HepG2 (cell line): ENCODE results near the gene CSRNP3. TPM values are rescaled to one million over a fixed set of nuclear protein-coding genes. Genes with fewer than 3 reads are reported as not detected.

ENCODE experiments used
- E2F1 ChIP-seq: sonication (generic); formaldehyde crosslinking; IDR thresholded peaks from 2 replicates; pipeline ENCODE4 v1.5.0; 2020; ENCODE audit warnings: missing genetic modification reagents
- HOMEZ ChIP-seq: IDR thresholded peaks from 2 replicates; pipeline ENCODE4 v1.6.1; 2016; ENCODE audit warnings: low read depth
- NFIC ChIP-seq: IDR thresholded peaks from 2 replicates; pipeline ENCODE4 v1.6.1; 2012; ENCODE audit warnings: mild to moderate bottlenecking, low read length, inconsistent platforms
- SP2 ChIP-seq: sonication (generic); formaldehyde crosslinking; IDR thresholded peaks from 2 replicates; pipeline ENCODE4 v1.5.1; 2020; ENCODE audit warnings: mild to moderate bottlenecking, missing genetic modification reagents
- ZIK1 ChIP-seq: sonication (generic); formaldehyde crosslinking; IDR thresholded peaks from 2 replicates; pipeline ENCODE4 v1.5.0; 2020; ENCODE audit warnings: mild to moderate bottlenecking, low read depth, missing genetic modification reagents, borderline replicate concordance
- ZNF432 ChIP-seq: sonication (generic); formaldehyde crosslinking; IDR thresholded peaks from 2 replicates; pipeline ENCODE4 v1.5.0; 2020; ENCODE audit warnings: missing genetic modification reagents, mild to moderate bottlenecking, borderline replicate concordance
- ZNF512B ChIP-seq: sonication (generic); formaldehyde crosslinking; IDR thresholded peaks from 2 replicates; pipeline ENCODE4 v1.5.1; 2020; ENCODE audit warnings: missing genetic modification reagents, mild to moderate bottlenecking, borderline replicate concordance
- ZNF605 ChIP-seq: sonication (generic); formaldehyde crosslinking; IDR thresholded peaks from 2 replicates; pipeline ENCODE4 v1.8.0; 2022; ENCODE audit warnings: mild to moderate bottlenecking, missing genetic modification reagents
- polyA plus RNA-seq, 8 experiments: library from polyadenylated mRNA; depleted of rRNA in 3 of 8; stranded (reverse) in 7 of 8; unstranded in 1 of 8; fragments of >200 nt; fragmentation: Illumina TruSeq in 4 of 8; extraction: Trizol in 4 of 8; gene quantifications; 2 replicates each; pipeline versions ENCODE4 v1.2.1 to v1.2.3, GENCODE V29; 2011 to 2016; ENCODE audit warnings: low read depth in 4 of 8, missing spikeins in 1 of 8, mixed read lengths in 1 of 8; ENCODE audit not compliant: insufficient read depth in 1 of 8
- total RNA-seq, 5 experiments: library from RNA; depleted of rRNA; stranded (reverse); fragments of >200 nt; fragmentation: Illumina TruSeq; extraction: Trizol; gene quantifications; 2 replicates each; pipeline ENCODE4 v1.2.3, GENCODE V29; 2016; ENCODE audit warnings: low read depth in 1 of 5

Gene CSRNP3
- total and polyA plus RNA-seq, 2 of the 13 experiments (the other 11 are each of a cell fraction or from before 2014, with no cell fraction given) = not detected

- no peak for TF ChIP-seq ZNF512B (CRISPR knock-in tag)
- no peak for TF ChIP-seq E2F1 (CRISPR knock-in tag)
- TF ChIP-seq NFIC = no peak
- TF ChIP-seq HOMEZ (CRISPR knock-in tag) = no peak
- TF ChIP-seq SP2 (CRISPR knock-in tag) = no peak
- TF ChIP-seq ZIK1 (CRISPR knock-in tag) = no peak
- no peak for TF ChIP-seq ZNF605 (CRISPR knock-in tag)
- no peak for TF ChIP-seq ZNF432
- TF ChIP-seq, all 625 proteins: peak for 0
Measured at GRCh38 chr2:165456027-165456426, 13.5 kb upstream of the CSRNP3 start (continued).
